Keratinocyte (primary cell): ENCODE results near the gene KAT6B. TPM values are rescaled to one million over a fixed set of nuclear protein-coding genes. Genes with fewer than 3 reads are reported as not detected.

Experiments
- DNase-seq: peaks from one replicate; pipeline ENCODE4 v3.0.0-alpha.2; 2011; ENCODE audit warnings: low read depth, missing footprints, low spot score
- FAIRE-seq: peaks from 2 replicates; lab custom pipeline; 2011; peaks lifted over from hg19 to GRCh38; lab: Jason Lieb, UNC
- H2AFZ ChIP-seq: 2 replicates; pipeline ENCODE4 v1.6.0; 2012; ENCODE audit warnings: low read length, control low read depth, inconsistent platforms; ENCODE audit not compliant: control insufficient read depth
- H3K27ac ChIP-seq: 2 replicates; pipeline ENCODE4 v1.5.1; 2011; ENCODE audit warnings: low read length; ENCODE audit not compliant: control insufficient read depth, insufficient read depth
- H3K27me3 ChIP-seq: 3 replicates; pipeline ENCODE4 v1.6.0; 2011; ENCODE audit warnings: low read length; ENCODE audit not compliant: control insufficient read depth, insufficient read depth; ENCODE audit errors: extremely low read depth
- H3K36me3 ChIP-seq, 2 experiments: 2 replicates in 1 of 2; 3 replicates in 1 of 2; pipeline ENCODE4 v1.5.1; 2011; ENCODE audit warnings: low read length in 2 of 2, mild to moderate bottlenecking in 1 of 2; ENCODE audit not compliant: control insufficient read depth in 2 of 2, insufficient read depth in 2 of 2; ENCODE audit errors: extremely low read depth in 1 of 2
- H3K4me1 ChIP-seq: 3 replicates; pipeline ENCODE4 v1.5.1; 2011; ENCODE audit warnings: low read length; ENCODE audit not compliant: control insufficient read depth, insufficient read depth; ENCODE audit errors: extremely low read depth
- H3K4me2 ChIP-seq: 3 replicates; pipeline ENCODE4 v1.6.0; 2011; ENCODE audit warnings: low read depth, low read length; ENCODE audit not compliant: control insufficient read depth, insufficient read depth; ENCODE audit errors: extremely low read depth
- H3K4me3 ChIP-seq, 3 experiments: fragments of 200-600 bp in 1 of 3; sonication (generic) in 1 of 3; 2 replicates in 2 of 3; 3 replicates in 1 of 3; pipeline ENCODE4 v1.5.1; 2011 to 2016; ENCODE audit warnings: low read length in 3 of 3, mild to moderate bottlenecking in 3 of 3, control low read depth in 2 of 3, inconsistent platforms in 1 of 3, low read depth in 1 of 3, mixed read lengths in 1 of 3, mixed run types in 1 of 3, moderate library complexity in 1 of 3; ENCODE audit not compliant: control insufficient read depth in 2 of 3, insufficient read depth in 2 of 3; ENCODE audit errors: extremely low read depth in 1 of 3
- H3K79me2 ChIP-seq: 2 replicates; pipeline ENCODE4 v1.6.0; 2012; ENCODE audit warnings: low read length; ENCODE audit not compliant: control insufficient read depth, insufficient read depth
- H3K9ac ChIP-seq: 3 replicates; pipeline ENCODE4 v1.6.0; 2011; ENCODE audit warnings: low read length; ENCODE audit not compliant: control insufficient read depth, insufficient read depth; ENCODE audit errors: extremely low read depth
- H3K9me1 ChIP-seq: 3 replicates; pipeline ENCODE4 v1.6.0; 2011; ENCODE audit warnings: low read length; ENCODE audit not compliant: control insufficient read depth, insufficient read depth; ENCODE audit errors: extremely low read depth
- H3K9me3 ChIP-seq: 2 replicates; pipeline ENCODE4 v1.5.1; 2012; ENCODE audit warnings: low read depth, low read length; ENCODE audit not compliant: control insufficient read depth
- H4K20me1 ChIP-seq: 3 replicates; pipeline ENCODE4 v1.6.0; 2011; ENCODE audit warnings: low read length; ENCODE audit not compliant: control insufficient read depth, insufficient read depth; ENCODE audit errors: extremely low read depth
- EZH2 ChIP-seq: IDR thresholded peaks from one replicate; pipeline ENCODE4 v1.6.1; 2012; ENCODE audit warnings: inconsistent platforms, mild to moderate bottlenecking, low read length, moderate library complexity
- dilution Hi-C: fragments of 300-500 bp; cut with MboI; formaldehyde crosslinking; loops from one replicate; pipeline ENCODE4 v1.7.0; 2020; ENCODE audit warnings: low sequenced_read_pairs; ENCODE audit not compliant: extremely low pct_ligation_motif_present
- polyA plus RNA-seq, 5 experiments: library from polyadenylated mRNA; depleted of rRNA in 3 of 5; stranded (reverse) in 3 of 5; stranded (forward) in 1 of 5; unstranded in 1 of 5; fragments of >200 nt; gene quantifications; 1 replicate in 1 of 5; 2 replicates in 3 of 5; 3 replicates in 1 of 5; pipeline versions ENCODE4 v1.2.1 to v1.2.3, GENCODE V29; 2011 to 2012; ENCODE audit warnings: missing spikeins in 2 of 5, low read depth in 1 of 5, low replicate concordance in 1 of 5
- TF ChIP-seq, protein P1 (sequence below), 3 experiments: IDR thresholded peaks in 1 of 3; conservative IDR thresholded peaks in 1 of 3; optimal IDR thresholded peaks in 1 of 3; 2 replicates in 2 of 3; 3 replicates in 1 of 3; pipeline versions ENCODE3 to v1.5.1; 2011; ENCODE audit warnings: low read length in 3 of 3, mild to moderate bottlenecking in 3 of 3, moderate library complexity in 2 of 3, control low read depth in 1 of 3, inconsistent platforms in 1 of 3; ENCODE audit not compliant: insufficient read depth in 2 of 3; ENCODE audit errors: extremely low read depth in 1 of 3

Gene KAT6B
- polyA plus RNA-seq, 1 donor (not counting 4 experiments of a cell fraction or from before 2014, with no cell fraction given), result 2.9 TPM

GRCh38 chr10:75081379-75081778 is 255.0 kb downstream of the KAT6B start:
- H3K9me1 ChIP-seq, result no peaks in the 10 kb centered on the region
- FAIRE-seq (no peak), DNase-seq (no peak)
- no peaks in the 10 kb centered on the region for H4K20me1 ChIP-seq
- H3K27me3 ChIP-seq, result no peaks in the 10 kb centered on the region
- dilution Hi-C loops, result no loop called here
- no peak overlapping the region for H2AFZ ChIP-seq
- H3K4me1 ChIP-seq, result peaks cover 11% of the 10 kb centered on the region
- TF ChIP-seq, protein P1, sequence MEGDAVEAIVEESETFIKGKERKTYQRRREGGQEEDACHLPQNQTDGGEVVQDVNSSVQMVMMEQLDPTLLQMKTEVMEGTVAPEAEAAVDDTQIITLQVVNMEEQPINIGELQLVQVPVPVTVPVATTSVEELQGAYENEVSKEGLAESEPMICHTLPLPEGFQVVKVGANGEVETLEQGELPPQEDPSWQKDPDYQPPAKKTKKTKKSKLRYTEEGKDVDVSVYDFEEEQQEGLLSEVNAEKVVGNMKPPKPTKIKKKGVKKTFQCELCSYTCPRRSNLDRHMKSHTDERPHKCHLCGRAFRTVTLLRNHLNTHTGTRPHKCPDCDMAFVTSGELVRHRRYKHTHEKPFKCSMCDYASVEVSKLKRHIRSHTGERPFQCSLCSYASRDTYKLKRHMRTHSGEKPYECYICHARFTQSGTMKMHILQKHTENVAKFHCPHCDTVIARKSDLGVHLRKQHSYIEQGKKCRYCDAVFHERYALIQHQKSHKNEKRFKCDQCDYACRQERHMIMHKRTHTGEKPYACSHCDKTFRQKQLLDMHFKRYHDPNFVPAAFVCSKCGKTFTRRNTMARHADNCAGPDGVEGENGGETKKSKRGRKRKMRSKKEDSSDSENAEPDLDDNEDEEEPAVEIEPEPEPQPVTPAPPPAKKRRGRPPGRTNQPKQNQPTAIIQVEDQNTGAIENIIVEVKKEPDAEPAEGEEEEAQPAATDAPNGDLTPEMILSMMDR (optimal IDR thresholded peaks at IDR 0.05 in 1 of 3, IDR thresholded peaks at IDR 0.05 in 1 of 3, conservative IDR thresholded peaks at IDR 0.05 in 1 of 3; ENCODE audit: extremely low read depth in 1 of 3, insufficient read depth in 2 of 3, low read length in 3 of 3), result no peak
- TF ChIP-seq EZH2, result no peak
- H3K36me3 ChIP-seq, result no peaks in the 10 kb centered on the region
- no peaks in the 10 kb centered on the region for H3K9me3 ChIP-seq
- H3K4me3 ChIP-seq, result no peak overlapping the region
- H3K9ac ChIP-seq, result no peak overlapping the region
- no peak overlapping the region for H3K4me2 ChIP-seq
- H3K27ac ChIP-seq, result no peak overlapping the region
- no peaks in the 10 kb centered on the region for H3K79me2 ChIP-seq
